Activated gamma-delta T cell (primary cell): Measurements from ENCODE around the gene GLIS1.

Source experiments
- DNase-seq: peaks from one replicate; lab custom pipeline; 2025; lab: John Stamatoyannopoulos, UW

GLIS1 gene

DNA sequence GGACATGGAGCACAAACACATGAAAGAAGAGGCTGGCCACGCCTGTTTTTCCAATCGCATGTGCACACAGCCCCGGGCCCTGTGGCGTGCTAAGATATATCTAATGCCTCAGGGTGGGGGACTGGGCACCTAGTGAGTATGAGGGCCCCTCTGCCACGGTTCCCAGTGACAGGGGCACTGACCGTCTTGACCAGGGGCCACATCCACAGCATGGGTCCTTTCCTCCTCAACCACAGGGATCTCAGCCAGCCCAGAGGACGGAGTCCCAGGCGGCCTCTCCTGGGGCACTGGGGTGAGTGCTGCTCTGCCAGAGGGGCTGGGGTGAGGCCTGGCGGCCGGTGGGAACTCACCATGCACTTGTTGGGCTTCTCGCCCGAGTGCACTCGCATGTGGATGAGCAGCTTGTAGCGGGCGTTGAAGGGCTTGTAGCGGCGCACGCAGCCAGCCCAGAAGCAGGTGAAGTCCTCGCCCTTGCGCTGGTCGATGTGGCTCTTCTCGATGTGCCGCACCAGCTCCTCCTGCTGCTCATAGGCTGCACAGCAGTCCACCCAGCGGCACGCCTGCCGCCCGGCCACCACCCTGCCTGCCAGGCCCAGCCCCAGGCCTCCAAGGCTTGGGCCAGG lies 145.1 kb downstream of the GLIS1 start:
- no peak for DNase-seq

DNA sequence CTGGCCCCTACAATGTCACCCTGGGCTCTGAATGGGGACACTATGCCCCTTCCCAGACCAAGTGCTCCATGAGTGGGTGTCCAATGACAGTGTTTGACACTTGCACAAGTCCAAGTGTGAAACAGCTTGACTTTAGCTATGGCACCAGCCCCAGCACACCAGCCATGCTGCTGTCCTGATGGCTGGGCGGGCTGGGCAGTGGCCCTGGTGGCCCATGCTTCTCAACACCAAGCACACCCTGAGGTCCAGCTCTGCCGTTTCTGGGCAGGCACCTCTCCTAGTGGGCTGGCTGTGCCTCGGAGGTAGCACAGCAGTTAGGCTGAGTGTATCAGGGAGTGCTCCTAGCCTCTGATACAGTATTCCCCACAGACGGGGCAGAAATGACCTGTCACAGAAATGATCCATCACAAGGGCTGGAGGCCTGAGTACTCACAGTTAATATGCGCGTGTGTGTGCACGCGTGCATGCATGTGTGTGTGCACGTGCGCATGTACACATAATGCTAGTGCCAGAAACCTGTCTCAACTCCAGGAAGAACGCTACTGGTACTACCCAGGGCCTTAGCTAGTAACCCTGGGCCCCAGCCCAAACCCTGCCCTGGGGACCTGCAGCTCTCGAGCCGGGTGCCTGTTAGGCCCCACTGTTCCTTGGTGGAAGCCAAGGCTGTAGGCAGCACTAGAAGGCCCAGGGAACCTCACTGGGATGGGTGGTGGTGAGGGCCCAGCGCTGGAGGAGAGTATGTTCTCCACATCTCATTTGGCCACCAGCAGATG lies 145.8 kb downstream of the GLIS1 start:
- DNase-seq = no peak

DNA sequence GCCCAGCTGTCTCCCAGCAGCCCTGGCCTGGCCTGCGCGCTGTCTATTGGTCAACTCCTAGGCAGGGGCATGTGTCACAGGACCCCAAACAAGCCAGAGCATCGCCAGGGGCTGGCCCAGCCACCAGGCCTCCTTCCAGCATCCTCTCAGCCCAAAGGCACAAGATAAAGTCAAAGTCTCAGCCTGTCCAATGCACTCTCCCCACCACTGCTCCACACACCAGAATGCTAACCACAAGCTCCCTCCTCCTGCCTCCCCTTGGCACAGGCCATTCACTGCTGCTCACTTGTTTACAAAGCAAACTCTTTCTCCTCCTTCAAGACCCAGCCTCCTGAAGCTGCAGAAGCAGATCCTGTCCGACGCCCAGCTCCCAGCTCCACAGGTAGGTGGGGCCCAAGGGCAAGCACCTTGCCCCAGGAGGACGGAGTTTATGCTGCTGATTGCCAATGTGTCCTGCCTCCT lies 146.4 kb downstream of the GLIS1 start:
- DNase-seq = no peak

DNA sequence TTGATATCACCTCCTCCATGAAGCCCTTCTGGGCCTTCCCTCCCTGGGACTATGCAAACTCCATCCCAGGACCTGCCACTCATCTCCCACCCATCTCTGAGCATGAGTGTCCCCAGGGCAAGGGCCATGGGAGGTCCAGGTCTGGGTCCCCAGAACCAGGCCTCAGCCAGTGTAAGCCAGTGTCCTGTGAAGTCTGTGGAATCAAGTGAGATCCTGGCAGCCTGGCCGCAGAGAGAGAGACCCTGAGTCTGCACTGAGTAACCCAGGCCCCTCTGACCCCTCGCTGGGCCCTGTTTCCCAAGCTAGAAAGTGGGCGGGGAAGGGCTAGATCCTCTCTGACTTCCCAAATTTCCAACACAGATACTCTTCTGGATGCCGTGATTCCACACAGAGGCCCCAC lies 147.0 kb downstream of the GLIS1 start:
- DNase-seq = no peak

DNA sequence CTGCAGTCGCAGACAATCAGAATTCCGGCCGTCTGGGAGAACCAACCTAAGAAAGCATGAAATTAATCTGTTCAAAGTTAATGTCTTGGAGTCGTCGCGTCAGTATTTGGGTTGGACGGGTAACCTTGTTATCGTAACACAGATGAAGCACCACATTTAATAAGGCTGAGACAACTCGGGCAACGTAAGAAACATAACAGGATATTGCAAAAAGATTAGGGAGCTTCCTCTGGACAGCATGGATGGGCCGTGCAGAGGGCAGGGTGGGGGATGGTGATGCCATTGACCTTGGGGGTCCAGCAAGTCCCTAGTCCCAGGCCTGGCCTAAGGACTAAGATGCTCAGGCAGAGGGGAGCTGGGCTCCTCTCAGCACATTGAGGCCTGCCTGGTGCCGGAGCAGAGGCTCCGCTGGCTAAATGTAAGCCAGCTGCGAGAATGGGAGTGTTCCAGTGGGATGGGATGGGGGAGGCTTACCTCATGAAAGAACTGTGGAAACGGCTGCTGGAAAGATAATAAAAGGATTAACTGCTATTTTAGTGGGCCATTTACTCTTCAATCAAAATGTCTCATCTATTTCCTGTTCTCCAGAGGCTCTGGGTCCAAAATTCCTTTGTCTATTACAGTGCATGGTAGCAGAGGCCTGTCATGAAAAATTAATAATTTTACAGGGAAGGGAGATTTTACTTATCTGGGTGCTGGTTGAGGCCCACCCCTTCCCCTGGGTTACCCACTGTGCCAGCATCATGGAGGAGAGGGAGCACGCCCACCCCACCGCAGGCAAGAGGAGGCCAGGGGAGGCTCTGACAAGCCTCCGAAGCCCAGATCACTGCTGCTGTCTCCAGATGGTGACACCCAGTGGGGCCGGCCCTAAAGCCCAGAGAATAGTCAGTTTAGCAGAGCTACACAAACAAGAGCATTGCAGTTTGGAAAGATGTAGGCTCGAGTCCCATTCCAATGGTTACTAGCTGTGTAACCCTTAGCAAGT lies 148.1 kb downstream of the GLIS1 start:
- no peak for DNase-seq

DNA sequence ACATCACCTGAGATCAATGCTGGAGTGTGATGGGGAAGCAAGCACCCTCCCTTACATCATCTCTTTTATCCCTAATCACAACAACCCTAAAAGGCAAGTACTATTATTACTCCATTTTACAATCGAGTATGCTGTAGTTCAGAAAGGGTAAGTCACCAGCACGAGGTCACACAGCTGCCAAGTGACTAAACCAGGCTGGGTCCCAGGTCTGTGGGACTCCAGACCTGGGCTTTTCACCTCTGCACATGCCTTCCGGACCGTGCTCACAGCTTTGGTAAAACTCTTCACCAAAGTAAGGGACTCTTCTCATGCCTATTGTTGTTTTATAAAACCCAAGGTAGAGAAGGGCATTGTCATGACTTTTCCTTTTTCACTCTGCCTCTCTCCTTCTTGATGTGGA lies 148.9 kb downstream of the GLIS1 start:
- no peak for DNase-seq

DNA sequence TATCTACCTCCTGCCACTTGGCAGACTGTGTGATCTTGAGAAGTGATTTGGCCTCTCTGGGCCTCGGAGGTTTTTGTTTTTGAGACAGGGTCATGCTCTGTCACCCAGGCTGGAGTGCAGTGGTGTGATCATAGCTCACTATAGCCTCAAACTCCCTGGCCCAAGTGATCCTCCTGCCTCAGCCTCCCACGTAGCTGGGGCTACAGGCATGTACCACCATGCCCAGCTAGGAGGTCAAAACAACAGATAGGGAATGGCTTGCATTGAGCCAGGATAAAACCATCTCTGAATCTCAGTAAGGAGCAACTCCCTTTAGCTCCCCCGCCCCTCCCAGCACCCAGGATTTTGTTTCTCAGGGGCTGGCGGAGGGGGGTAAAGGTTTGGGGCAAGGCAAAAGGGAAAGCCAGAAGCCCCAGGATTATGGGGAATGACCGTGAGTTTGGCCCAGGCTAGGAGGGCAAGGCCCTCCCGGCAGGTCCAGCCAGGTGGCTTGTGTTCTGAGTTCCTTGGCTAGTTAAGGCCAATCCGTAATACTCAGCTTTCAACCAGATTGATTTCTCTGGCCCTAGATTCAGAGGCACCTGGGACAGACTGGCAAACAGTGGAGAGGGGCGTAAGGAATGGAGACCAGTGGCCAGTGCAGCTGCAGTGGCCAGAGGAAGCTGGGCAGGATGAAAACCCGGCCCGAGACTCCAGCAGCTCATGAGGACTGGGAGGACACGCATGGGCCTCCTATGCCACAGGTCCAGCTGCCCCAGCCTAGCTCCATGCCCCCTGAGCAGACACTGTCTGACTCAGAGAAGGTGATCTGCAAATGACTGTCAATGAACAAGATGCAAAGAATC lies 149.7 kb downstream of the GLIS1 start:
- no peak for DNase-seq

DNA sequence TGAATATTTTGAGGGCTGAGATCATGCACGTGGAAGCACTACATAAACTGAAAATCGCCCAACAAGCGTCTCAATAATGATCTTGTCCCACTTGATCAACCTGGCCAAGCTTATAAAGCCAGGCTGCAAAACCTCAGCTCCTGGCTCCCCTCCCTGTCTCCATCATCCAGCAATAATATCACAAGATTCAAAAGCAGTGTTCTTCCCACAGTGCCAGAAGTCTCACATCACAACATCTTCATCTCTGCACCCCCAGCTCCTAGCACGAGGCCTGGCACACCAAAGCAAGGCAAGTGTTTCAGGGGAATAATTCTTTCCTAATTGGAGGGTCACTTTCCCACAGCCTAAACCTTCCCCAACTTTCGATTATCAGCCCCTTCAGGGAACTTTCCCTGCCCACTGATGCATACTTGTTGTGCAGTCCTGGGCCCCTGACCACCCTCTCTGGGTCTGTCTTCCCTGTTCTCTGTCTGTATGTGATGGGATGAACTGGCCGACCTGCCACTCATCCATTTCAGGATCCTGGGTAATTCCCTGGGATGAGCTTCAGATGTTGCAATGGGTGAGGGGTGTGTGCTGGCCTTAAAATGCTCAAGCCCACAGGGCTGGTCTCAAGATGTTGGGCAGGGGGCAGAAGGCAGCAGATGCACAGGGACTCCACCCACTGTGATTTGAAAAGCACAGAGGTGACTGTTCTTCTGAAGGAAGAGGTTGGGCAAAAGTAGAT lies 150.7 kb downstream of the GLIS1 start:
- DNase-seq = no peak

DNA sequence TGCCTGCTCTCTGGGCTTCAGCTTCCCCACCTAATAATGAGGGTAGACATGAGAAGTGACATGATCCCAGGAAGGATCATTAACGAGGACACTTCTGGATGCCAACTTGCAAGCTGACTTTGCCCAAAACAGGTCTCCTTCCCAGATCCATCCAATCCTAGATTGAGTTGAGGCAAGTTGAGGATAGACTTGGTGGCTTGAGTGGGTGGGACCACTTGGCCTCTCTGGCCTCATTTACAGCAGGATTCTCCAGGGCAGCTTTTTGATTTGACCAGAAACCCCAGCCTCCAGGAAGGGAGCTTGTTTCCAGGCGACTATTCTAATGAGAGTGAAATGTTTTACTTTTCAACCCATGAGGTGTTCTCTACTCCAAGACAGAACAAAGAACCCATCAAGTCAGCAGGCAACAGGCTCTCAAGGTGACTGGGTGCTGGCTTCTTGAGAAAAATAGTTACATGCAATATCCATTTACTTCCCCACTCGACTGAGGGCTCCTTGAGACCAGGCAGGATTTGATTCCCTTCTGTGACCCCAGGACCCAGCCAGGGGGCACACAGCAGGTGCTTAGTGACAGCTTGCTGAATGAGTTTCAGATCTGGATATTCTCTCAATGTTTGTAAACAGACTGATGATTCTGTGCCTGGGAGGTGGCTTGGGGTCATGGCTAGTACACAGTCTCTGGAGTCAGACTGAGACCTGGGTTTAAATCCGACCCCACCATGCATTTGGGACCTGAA lies 151.5 kb downstream of the GLIS1 start:
- no peak for DNase-seq

DNA sequence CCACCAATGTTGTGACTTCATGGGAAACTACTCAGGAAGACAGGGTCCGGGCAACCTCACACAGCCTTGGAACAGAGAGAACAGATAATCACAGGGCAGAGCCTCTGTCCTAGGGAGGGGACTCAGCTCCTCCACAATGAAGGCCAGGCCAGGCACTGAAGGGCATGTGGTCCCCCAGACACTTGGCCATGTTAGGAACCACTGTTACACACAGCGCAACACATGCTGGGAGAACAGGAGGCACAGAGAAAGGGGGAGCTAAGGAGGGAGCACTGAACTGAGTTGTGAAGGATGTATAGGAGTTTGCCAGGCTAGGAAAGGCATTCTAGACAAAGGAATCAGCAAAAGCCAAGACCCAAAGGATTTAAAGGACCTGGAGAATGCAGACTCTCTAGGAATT lies 152.2 kb downstream of the GLIS1 start:
- no peak for DNase-seq

DNA sequence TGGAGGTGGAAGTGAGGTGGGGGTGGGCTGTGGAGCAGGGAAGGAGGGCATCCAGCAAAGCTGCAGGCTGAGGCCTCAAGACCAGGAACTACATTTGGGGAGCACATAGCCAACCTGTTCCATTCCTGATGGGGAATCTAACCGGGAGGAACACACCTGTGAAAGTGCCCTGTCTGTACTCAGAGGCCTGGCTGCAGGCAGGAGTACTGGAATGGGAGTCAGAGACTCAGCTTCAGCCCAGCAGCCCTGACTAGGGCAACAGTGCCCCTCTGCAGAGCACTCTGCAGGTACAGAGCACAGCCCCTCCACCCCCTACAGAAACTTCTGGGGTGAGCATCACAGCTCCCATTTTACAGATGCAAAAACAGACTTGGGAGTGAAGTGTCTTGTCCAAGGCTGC lies 153.4 kb downstream of the GLIS1 start:
- no peak for DNase-seq

DNA sequence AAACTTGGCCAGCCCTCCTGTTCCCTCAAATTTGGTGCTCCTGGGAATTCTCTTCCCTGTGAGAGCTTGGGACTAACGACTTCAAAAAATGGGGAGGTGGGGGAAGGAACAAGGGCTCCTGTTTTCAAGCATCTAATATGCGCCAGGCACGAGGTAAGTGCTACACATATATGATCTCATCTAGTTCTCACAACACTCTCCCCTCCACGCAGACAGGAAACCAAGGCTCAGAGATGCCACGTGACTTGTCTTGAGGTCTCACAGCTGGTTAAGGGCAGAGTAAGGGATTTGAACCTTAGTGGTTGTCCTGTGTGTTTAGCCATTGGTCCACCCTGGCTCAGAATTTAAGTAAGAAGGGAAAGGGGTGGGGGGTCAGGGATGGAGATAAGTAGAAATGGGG lies 153.8 kb downstream of the GLIS1 start:
- no peak for DNase-seq

DNA sequence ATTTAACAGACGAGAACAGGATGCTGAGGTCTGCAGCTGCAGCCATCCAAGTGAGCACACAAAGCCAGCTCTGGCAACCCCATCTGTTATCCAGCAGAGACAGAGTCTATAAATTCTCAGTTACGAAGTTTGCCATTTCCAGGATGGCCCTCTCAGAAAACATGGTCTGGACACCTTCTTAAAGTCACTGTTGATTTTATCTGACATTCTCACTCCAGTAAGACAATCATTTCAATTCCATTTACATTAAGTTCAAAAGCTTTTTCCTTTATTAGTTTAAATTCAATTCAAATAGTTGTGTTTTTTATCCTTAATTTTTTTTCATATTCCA lies 154.2 kb downstream of the GLIS1 start:
- no peak for DNase-seq

DNA sequence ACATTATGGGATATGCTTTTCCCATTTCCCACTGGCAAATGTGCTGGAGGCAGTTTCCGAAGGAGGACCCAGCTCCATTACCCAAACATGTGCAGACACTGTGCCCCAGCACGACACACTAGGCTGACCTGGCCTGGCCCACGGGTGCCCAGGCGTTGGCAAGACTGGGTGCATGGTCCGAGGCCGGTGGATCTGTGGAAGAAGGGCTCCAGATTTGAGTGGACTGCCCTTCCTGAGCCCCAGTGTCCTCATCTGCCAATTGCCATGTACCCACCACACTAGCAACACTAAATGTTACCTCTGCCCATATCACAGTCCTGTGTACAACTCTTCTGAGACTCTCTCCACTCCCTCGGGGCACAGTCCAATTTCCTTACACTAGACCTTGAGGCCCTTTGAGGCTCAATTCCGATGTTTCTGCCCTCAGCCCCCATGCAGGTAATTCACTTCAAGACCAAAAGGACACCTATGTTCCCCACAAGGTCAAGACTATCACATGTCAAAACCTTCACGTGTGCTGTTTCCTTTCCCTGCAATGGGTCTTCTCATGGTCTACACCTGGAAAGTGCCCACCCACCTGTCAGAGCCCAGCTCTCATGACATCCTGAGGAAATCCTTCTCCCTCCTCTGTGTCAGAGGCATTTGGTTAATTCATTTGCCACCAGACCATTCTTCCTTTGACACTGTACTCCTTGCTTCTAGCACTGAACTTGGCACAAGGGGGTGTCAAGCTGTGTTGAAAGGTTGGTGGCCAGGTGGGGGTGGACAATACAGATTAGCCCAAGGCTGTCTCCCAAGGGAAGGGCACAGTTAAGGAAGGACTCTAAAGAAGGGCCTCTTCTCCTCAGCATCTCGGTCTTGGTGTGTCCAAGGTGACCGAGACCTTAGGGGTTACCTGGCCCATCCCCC lies 154.8 kb downstream of the GLIS1 start:
- no peak for DNase-seq

DNA sequence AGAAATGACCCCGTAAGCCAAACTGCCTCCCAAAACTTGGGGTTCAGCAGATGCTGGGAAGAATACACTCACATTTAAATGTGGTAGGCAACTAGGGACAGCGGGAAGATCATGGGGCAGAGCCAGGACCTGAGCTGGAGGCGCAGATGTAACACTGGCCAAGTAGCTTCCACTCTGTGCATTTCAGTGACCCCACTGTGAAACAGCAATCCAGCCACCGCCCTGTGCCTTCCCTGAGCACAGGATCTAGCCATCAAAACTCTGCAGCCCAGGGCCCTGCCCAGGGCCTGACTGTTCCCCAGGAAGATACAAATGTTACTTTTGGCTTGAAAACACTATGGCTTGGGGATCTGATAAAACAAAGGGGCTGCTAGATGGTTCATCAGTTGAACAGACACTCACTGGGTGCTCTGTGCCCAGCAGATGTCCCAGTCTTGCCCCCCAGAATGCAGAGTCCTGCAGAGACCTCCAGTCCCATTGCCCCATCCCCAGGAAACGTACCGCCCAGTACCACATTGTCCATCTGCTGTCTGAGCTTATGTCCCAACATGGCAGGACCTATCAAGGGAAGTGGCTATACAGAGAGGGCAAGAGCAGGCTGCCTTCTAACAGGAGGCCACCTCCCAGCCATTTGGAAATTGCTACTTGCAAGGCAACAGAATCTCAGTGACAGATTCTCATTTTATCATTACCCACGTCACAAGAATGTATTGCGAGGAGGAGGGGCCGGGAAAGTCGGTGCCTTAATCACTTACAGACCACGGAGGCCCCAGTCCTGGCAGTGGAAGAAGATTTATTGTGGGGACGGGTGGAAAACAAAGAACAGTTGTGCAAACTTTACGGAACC lies 155.7 kb downstream of the GLIS1 start:
- no peak for DNase-seq

DNA sequence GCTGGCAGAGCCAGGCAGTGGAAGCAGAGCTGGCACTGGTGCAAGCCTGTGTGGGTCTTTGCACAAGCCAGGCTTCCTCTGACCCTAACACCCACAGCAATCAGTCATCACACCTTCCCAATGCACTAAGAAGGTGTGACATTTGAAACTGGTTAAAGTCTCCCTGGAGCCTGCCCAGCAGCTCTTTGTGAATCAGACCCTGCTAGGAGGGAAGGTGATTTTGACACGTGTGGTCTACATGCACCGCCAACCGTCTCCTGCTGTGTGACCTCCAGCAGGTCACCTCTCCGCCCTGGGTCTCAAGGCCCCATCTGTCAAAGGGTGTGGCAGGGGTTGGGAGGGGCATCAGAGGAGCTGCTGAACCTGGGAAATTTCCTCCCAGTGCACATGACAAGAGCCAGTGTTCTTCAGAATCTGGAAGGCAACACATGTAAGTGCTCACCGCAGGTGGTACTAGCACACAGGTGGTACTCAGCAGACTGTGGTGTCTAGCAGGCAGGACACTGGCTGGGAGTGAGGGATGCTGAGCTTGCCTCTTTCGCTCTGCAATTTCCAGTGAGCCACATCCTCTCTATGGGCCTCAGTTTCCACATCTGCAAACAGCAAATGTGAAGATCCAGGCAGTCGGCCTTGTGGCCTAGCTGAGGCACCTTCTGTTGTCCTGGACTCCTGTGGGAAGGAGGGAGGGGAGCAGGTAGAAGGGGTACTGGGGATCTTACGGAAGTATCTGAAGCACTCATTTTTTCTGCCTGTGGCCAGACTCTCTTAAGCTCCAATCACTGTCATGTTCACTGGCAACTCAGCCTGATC lies 156.5 kb downstream of the GLIS1 start:
- DNase-seq = no peak

DNA sequence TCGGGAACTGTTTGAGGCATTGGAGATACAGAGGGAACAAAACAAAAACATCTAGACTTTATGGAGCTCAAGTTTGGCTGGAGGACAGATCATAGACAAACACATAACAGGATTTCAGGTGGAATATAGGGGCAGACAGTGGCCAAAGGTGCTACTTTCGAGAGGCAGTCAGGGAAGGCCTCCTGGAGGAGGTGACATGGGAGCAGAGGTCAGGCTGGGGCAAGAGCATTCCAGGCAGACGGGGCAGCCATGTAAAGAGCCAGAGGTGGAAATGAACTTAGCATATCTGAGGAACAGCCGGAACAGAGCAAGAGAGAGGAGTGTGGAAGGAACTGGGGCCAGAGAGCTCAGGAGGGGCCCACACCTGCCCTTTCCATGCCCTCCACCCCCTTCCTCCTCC lies 157.5 kb downstream of the GLIS1 start:
- no peak for DNase-seq
